GM23248 (cell line): ENCODE measurements around the gene GSTO2.

Source experiments
- EZH2 ChIP-seq: fragments of 200-600 bp; sonication (generic); IDR thresholded peaks from 2 replicates; pipeline ENCODE4 v1.6.1; 2018; ENCODE audit warnings: antibody characterized with exemption, mild to moderate bottlenecking; ENCODE audit not compliant: insufficient read depth, poor library complexity, severe bottlenecking
- EZH2phosphoT487 ChIP-seq: fragments of 200-600 bp; sonication (generic); IDR thresholded peaks from 2 replicates; pipeline ENCODE4 v1.6.1; 2018; ENCODE audit warnings: antibody characterized with exemption, moderate library complexity, mild to moderate bottlenecking, low read depth; ENCODE audit not compliant: insufficient read depth

DNA sequence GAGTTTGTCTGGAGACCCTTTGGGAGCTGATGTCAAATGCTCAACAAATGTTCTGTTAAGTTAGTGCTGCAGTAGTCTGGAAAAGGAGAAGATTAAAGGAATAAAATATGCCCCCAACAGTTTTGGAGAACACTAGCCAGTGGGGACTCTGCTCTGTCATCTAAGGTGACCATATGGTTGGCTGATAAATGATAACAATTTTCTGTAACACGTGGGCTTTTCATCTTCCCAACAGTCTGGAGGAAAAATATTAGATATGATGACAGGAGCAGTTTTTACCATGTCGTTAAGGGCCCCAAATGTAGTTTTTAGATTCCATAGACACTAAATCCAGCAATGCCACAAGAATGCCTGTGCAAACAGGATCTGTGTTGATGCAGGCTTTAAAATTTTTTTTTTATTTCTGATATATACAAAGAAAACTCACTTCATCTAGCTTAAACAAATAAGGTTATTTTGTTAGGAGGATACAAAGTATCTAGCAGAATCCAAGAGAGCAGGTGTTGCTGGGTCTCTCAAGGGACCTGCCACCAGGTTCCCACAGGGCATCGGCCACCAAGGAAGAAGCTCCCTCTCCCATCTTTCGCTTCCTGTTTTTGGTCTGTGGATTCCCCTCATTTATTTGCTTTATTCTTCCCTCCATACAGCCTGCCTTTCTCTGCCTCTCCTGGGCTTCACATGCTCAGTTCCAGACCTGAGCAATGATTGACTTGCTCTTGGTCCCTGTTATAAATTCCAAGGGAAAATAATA, 78.5 kb downstream of the GSTO2 start:
- TF ChIP-seq EZH2 = no peak
- TF ChIP-seq EZH2phosphoT487 = no peak
